ENCODE measurements around the gene HELZ2. TPM values are rescaled to one million over a fixed set of nuclear protein-coding genes. Genes with fewer than 3 reads are reported as not detected.
A peak's percentile ranks its signal among the peaks of the same experiment; 100 is the strongest.

Gene HELZ2
- total and polyA plus RNA-seq, 2 of the 4 experiments (the other 2 are of a cell fraction): 4.7 to 10.6 TPM

GRCh38 chr20:63565699-63566335 lies 8.2 kb downstream of the HELZ2 start:
- H2AK9ac ChIP-seq (replicated peaks; ENCODE audit: low read depth, low read length, poor library complexity): no peak overlapping the region
- intact Hi-C loops (cut with micrococcal nuclease) (no loop called here), in situ Hi-C loops (cut with MboI; ENCODE audit: low sequenced_read_pairs) (no loop called here), dilution Hi-C loops (cut with HindIII; ENCODE audit: low sequenced_read_pairs, unreplicated experiment) (no loop called here)
- DNase-seq (no peak), ATAC-seq (ENCODE audit: low read depth) (no peak)
- no peaks in the 10 kb centered on the region for H4K20me1 ChIP-seq (ENCODE audit: insufficient read depth, low read length)
- H3K56ac ChIP-seq (ENCODE audit: extremely low read depth, insufficient read depth, low read length): no peak overlapping the region
- no peak overlapping the region for H2BK15ac ChIP-seq (ENCODE audit: low read depth, low read length)
- no peak overlapping the region for H2BK5ac ChIP-seq (ENCODE audit: low read depth, low read length, poor library complexity, severe bottlenecking)
- H3K9me1 ChIP-seq (ENCODE audit: insufficient read depth, low read length): no peaks in the 10 kb centered on the region
- no peak overlapping the region for H4K5ac ChIP-seq (ENCODE audit: low read depth, low read length)
- no peak overlapping the region for H3K14ac ChIP-seq (replicated peaks; ENCODE audit: low read depth, low read length)
- H2BK20ac ChIP-seq (ENCODE audit: low read depth, low read length): no peak overlapping the region
- peak overlapping the region; percentile 21 for H2AFZ ChIP-seq (replicated peaks; ENCODE audit: low read length, poor library complexity)
- no peak overlapping the region for H2BK120ac ChIP-seq (ENCODE audit: low read depth, low read length)
- POLR2A ChIA-PET (ENCODE audit: unreplicated experiment): no interaction called here
- H3K36me3 ChIP-seq (ENCODE audit: control insufficient read depth, insufficient read depth, low read length): peaks cover 53% of the 10 kb centered on the region
- H4K91ac ChIP-seq (ENCODE audit: insufficient read depth, low read depth, low read length): no peak overlapping the region
- 93% methylated on average over 32 of the region's 43 CpGs; no CpG with 5 or more reads in 1 of the 2 experiments for WGBS, 2 experiments (ENCODE audit: extremely low coverage in 2 of 2, insufficient read length in 1 of 2)
- H3K4me1 ChIP-seq (ENCODE audit: control insufficient read depth, insufficient read depth, low read length): no peaks in the 10 kb centered on the region
- no peak overlapping the region for H3K23ac ChIP-seq (ENCODE audit: low read depth, low read length)
- H3K4ac ChIP-seq (ENCODE audit: low read depth, low read length): no peak overlapping the region
- TF ChIP-seq POLR2A (IDR thresholded peaks at IDR 0.05; ENCODE audit: low read depth, low read length) (no peak), CHD1 (IDR thresholded peaks at IDR 0.05; ENCODE audit: low read depth, low read length) (no peak), RAD21 (IDR thresholded peaks at IDR 0.05; ENCODE audit: low read length) (no peak), BHLHE40 (IDR thresholded peaks at IDR 0.05; ENCODE audit: low read depth, low read length) (no peak), MAFK (IDR thresholded peaks at IDR 0.05; ENCODE audit: low read depth, low read length) (no peak), CEBPB (IDR thresholded peaks at IDR 0.05; ENCODE audit: low read depth, low read length) (no peak), NFE2L2 (IDR thresholded peaks at IDR 0.05; ENCODE audit: low read depth, low read length) (no peak), MXI1 (IDR thresholded peaks at IDR 0.05; ENCODE audit: borderline replicate concordance, low read depth, low read length) (no peak), CTCF (conservative IDR thresholded peaks at IDR 0.05; ENCODE audit: low read depth, low read length) (no peak)
- no peak overlapping the region for H3K4me3 ChIP-seq (ENCODE audit: insufficient read depth, low read depth, low read length)
- no peak overlapping the region for H3K27ac ChIP-seq (ENCODE audit: insufficient read depth, low read length)
- CTCF ChIA-PET: no interaction called here
- BruUV-seq (replicated peaks): no TSS peak
- H4K8ac ChIP-seq (ENCODE audit: low read depth in 2 of 2, low read length in 2 of 2): no peak overlapping the region
- H3K4me2 ChIP-seq (ENCODE audit: low read depth, low read length): no peak overlapping the region
- H2AK5ac ChIP-seq (ENCODE audit: low read depth, low read length): no peak overlapping the region
- H3K27me3 ChIP-seq (ENCODE audit: control insufficient read depth, insufficient read depth, low read length): no peaks in the 10 kb centered on the region
- H3K9me3 ChIP-seq (ENCODE audit: control insufficient read depth, insufficient read depth, low read length): no peaks in the 10 kb centered on the region
- H3K79me1 ChIP-seq (ENCODE audit: low read depth in 1 of 2, low read length in 2 of 2): no peaks in the 10 kb centered on the region
- no peak overlapping the region for H3K9ac ChIP-seq (ENCODE audit: low read depth, low read length)
- H3K18ac ChIP-seq (ENCODE audit: low read depth, low read length): no peak overlapping the region
